ENCODE data around the gene ELP2.

The ELP2 gene

DNA sequence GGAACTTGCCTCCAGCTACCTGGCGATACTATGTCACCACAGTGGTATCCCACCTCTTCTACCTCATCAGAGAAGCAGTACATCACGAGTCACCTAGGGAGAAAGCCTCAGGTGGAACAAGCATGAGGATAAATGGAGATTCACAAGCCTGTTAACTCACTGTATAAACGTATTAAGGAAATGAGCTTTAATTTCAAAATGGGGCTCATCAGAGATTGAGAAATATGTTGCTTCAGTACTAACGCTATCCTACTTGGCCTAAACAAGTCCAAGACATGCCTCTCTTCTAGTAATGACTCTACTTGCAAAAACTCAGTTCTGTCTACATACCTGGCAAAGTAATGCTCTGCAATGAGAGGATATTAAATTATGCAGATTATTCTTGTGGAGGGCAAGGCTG is 4.9 kb upstream of the ELP2 start:
- no peak for DNase-seq

- DNase-seq = no peak
Measured at GRCh38 chr18:36126668-36127067, 3.0 kb upstream of the ELP2 start.

GRCh38 chr18:36127836-36128529 is 1.7 kb upstream of the ELP2 start:
- DNase-seq = no peak

DNA sequence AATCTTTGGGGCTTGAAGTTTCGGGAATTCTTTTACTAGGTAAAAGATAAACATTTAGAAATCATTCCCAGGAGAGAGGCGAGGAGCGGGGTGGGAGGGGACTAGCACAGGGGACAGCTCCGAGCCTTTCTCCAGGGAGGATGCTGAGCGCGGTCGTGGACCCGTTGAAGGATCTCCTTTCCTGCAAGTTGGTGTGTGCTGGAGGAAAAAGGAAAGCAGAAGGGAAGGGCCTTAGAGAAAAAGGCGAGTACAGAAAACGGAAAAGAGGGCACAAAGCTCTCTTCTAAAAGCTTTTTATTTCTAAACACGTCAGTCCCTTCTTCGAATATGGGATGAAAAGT is 1.2 kb upstream of the ELP2 start:
- DNase-seq = peak; percentile 28

GRCh38 chr18:36128907-36129299 is 796 bp upstream of the ELP2 start:
- DNase-seq = no peak

DNA sequence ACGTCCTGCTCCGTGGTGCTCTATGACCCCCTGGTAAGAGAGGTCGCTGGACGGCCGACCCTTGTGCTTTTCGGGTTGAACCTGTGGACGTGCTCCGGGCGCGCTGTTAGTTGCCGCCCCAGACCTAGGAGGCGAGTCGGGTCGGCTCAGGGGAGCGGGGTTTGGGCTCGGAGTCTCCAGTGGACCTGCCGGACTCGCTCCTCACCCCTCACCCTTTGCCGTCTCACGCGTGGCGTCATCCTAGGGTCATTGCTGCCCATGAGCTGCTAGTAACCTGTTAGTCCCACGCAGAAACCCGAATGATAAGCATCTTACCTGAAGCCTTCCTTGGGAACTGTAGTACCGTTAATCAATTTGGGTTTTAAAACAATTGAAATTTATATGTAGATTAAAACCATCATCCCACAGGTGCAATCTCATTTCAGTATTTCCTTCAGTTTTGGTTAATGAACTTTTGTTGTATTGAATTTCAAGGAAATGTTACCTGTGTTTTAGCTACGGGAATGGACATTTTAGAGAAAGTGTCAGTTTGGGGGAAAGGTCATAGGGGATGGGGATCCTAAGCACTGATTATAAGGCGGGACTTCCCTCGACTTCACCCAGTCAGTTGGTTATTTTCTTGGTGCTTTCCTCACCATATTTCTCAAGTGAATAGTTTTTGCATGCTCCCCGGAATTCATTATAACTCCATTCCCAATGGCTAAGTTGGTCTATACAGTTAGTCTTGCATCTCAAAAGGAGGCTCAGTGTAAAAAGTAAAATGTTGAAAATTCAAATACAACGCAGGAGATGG is 536 bp downstream of the ELP2 start:
- DNase-seq = no peak

GRCh38 chr18:36130883-36131653 is 1.4 kb downstream of the ELP2 start:
- DNase-seq = no peak

DNA sequence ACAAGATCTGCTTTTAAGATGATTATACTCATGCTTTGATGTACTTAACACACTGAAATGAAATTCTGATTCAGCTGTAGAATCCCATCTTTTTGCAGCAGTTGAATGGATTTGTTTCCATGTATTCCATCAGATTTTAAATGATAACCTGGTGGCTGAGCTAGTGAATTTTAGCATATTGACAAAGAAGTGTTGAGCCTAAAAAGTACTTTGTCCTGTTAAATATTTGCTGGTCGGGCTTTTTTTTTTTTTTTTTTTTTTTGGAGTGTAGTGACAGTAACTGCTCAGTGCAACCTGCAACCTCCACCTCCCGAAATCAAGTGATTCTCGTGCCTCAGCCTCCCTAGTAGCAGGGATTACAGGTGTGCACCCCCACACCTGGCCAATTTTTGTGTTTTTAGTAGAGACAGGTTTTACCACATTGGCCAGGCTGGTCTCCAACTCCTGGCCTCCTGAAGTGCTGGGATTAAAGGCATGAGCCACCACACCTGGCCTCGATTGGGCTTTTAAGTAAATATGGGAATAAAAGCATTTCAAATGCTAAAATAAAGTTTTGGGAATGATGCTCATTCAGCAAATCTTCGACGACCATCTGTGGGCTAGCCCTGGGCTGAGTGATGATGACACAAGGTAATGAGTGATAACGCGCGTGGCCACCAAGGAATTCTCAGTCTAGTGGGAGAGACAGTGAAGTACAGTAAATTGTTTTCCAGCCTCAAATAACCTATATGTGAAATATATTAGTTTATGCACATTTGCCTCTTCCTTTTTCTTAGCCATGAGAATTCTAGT is 2.2 kb downstream of the ELP2 start:
- DNase-seq = no peak

GRCh38 chr18:36132756-36133155 is 3.1 kb downstream of the ELP2 start:
- DNase-seq = no peak

DNA sequence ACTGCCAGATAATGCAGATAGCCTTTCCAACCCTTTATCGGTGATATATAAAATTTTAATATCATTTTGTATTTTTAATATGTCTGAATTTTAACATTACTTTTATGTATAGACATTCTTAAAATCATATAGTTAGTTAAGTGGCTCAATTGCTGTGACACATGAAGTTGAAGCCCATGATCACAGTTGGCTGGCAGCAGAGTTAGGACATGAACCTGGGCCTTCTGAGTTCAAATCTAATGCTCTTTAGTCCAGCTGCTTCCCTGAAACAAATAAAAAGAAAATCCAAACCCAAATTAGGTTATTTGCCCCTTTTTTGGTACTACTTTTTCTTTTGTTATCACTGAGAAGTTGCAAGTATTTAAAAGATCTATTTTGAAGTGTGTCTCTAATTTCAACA is 5.6 kb downstream of the ELP2 start:
- no peak for DNase-seq

GRCh38 chr18:36139245-36139644 is 9.5 kb downstream of the ELP2 start:
- no peak for DNase-seq

DNA sequence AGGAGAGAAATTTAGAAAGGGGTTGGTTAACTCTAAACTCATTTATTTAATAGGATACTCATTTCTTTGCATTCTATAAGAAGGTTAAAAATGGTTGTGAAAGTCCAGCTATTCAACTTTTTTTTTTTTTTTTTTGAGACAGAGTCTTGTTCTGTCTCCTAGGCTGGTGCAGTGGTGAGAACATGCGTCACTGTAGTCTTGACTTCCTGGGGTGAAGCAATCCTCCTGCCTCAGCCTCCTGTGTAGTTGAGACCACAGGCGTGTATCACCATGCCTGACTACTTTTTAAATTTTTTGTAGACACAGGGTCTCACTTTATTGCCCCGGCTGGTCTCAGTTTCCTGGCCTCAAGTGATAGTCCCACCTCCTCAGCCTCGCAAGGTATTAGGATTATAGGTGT is 11.9 kb downstream of the ELP2 start:
- DNase-seq = no peak

GRCh38 chr18:36142751-36143150 is 13.1 kb downstream of the ELP2 start:
- DNase-seq = no peak

DNA sequence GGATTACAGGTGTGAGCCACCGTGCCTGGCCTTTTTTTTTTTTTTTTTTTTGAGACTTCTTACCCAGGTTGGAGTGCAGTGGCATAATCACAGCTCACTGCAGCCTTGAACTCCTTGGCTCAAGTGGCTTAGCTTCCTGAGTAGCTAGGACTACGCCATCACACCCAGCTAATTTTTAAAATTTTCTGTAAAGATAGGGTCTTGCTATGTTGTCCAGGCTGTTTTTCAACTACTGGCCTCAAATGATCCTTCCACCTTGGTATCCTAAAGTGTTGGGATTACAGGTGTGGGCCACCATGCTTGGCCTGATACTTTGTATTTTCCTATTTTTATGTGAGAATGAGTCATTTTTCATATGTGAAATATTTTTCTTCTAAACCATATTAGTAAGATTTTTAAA is 13.7 kb downstream of the ELP2 start:
- DNase-seq = no peak

DNA sequence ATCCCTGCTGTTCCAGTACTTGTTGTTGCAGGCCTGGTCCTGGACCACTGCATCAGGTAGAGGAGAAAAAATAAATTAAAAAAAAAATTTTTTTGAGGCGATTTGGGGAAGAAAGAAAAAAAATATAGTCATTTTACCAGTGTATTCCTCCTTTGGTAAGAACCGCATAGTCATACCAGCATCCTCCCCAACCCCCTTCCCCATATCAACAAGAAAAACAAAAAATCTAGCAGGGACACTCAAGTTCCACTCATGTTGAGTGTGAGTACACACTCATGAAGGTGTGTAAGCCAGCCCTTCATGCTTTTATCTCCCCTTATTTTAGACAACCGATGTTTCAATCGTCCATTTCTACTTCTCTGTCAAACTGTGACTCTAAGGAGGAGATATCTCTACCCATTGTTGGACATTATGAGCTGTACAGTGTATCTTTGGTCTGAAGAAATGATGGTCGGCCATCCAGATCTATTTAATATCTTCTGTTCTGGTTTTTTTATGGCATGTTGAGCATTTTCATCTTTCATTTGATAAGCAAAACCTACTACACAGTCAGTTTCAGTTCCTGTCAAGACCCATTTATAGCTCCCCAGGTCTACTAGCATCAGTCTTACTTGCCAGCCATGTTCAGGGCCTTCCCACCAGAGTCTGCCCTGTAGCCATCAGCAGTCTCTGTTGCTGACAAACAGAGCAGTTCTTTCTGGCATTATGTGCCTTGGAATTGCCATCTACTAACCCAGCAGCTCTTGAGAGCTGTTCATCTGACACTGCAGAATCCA is 20.0 kb downstream of the ELP2 start:
- DNase-seq = no peak

- peak; percentile 35 for DNase-seq
Measured at GRCh38 chr18:36152781-36153180, 23.1 kb downstream of the ELP2 start.

GRCh38 chr18:36153203-36153602 is 23.5 kb downstream of the ELP2 start:
- peak; percentile 95 for DNase-seq

DNA sequence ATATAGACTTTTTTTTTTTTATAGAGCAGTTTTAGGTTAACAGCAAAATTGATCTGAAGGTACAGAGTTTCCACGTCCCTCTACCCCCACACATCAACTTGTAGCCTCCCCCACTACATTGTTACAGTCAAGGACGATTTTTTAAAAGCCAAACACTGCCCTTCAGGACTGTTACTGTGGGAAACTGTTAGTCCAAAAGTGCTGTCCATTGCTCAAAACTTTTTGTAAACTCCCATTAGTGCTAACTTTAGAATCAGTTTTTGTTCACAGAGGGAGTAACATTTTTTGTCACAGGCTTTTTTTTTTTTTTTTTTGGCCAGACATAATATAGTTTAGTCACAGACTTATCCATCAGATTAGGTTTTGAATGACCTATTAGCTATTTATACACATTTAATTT is 24.1 kb downstream of the ELP2 start:
- DNase-seq = peak; percentile 15

- peak; percentile 47 for DNase-seq
Measured at GRCh38 chr18:36155851-36156757, 26.4 kb downstream of the ELP2 start.

DNA sequence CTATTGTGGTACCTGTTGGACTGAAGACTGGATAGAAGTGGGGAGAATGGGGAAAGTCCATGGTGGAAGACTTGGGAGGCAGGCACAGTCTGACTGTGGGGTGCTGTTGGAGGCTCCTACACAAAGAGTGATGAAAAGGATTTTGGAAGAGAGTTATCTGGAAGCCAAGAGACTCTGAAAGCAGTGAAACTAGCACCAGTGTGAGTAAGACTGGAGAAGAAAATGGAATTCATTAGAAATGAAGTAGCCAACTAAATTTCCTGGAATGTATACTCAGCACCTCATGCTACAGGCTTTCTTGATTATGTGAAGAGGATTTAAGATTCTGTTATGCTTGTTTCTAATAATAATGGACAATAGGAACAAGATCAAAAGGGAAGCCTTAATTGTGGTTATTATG is 27.7 kb downstream of the ELP2 start:
- peak; percentile 54 for DNase-seq

- DNase-seq = peak; percentile 85
Measured at GRCh38 chr18:36158266-36158867, 28.7 kb downstream of the ELP2 start.
